Neural crest cell (in vitro differentiated cells): ENCODE results near the gene ICAM1. TPM values are rescaled to one million over a fixed set of nuclear protein-coding genes. Genes with fewer than 3 reads are reported as not detected.

ENCODE experiments used
- DNase-seq: peaks from one replicate; pipeline ENCODE4 v3.0.0; 2021; ENCODE audit warnings: low read depth, mixed read lengths, low spot score
- H3K27ac Mint-ChIP-seq: one replicate; pipeline ENCODE4 v1.8.0; 2021; ENCODE audit warnings: mild to moderate bottlenecking, mixed read lengths; ENCODE audit not compliant: unreplicated experiment
- H3K27me3 Mint-ChIP-seq: 2 replicates; pipeline ENCODE4 v1.8.0; 2021; ENCODE audit warnings: low read depth, mild to moderate bottlenecking, mixed read lengths
- H3K36me3 Mint-ChIP-seq: 2 replicates; pipeline ENCODE4 v1.8.0; 2021; ENCODE audit warnings: low read depth, mild to moderate bottlenecking, mixed read lengths
- H3K4me1 Mint-ChIP-seq: 2 replicates; pipeline ENCODE4 v1.8.0; 2021; ENCODE audit warnings: mixed read lengths
- H3K4me3 Mint-ChIP-seq: one replicate; pipeline ENCODE4 v1.8.0; 2021; ENCODE audit warnings: mild to moderate bottlenecking, mixed read lengths
- H3K9me3 Mint-ChIP-seq: 2 replicates; pipeline ENCODE4 v1.8.0; 2021; ENCODE audit warnings: mixed read lengths
- long read RNA-seq: library from polyadenylated mRNA; unstranded; transcript quantifications from one replicate; pipeline ENCODE4 v2.0.0, GENCODE V29; 2020
- total RNA-seq: library from RNA; stranded (reverse); gene quantifications from 2 replicates; pipeline ENCODE4 v1.2.1, GENCODE V29; 2021
- TF ChIP-seq, protein P1 (sequence below): fragments of 200-600 bp; sonication (generic); conservative IDR thresholded peaks from 2 replicates; pipeline ENCODE4 v1.5.0; 2021; ENCODE audit warnings: antibody characterized with exemption, mild to moderate bottlenecking

Gene ICAM1, protein sequence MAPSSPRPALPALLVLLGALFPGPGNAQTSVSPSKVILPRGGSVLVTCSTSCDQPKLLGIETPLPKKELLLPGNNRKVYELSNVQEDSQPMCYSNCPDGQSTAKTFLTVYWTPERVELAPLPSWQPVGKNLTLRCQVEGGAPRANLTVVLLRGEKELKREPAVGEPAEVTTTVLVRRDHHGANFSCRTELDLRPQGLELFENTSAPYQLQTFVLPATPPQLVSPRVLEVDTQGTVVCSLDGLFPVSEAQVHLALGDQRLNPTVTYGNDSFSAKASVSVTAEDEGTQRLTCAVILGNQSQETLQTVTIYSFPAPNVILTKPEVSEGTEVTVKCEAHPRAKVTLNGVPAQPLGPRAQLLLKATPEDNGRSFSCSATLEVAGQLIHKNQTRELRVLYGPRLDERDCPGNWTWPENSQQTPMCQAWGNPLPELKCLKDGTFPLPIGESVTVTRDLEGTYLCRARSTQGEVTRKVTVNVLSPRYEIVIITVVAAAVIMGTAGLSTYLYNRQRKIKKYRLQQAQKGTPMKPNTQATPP
- 0.14 and 0.23 TPM in 2 replicates for total RNA-seq
- long read RNA-seq, partial matches to known transcripts = 1 of 1 reads
- long read RNA-seq, other reads (novel, unspliced or antisense) = 0 of 1 reads

DNA sequence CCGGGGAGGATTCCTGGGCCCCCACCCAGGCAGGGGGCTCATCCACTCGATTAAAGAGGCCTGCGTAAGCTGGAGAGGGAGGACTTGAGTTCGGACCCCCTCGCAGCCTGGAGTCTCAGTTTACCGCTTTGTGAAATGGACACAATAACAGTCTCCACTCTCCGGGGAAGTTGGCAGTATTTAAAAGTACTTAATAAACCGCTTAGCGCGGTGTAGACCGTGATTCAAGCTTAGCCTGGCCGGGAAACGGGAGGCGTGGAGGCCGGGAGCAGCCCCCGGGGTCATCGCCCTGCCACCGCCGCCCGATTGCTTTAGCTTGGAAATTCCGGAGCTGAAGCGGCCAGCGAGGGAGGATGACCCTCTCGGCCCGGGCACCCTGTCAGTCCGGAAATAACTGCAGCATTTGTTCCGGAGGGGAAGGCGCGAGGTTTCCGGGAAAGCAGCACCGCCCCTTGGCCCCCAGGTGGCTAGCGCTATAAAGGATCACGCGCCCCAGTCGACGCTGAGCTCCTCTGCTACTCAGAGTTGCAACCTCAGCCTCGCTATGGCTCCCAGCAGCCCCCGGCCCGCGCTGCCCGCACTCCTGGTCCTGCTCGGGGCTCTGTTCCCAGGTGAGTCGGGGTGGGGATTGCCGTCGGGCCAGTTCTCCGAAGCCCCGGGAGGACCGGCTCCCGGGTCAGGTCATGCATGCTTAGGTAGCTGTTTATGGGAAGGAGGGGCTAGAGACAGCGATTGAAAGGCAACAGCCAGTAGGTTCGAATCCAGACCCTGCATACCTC is at the start of gene ICAM1:
TSS of gene ICAM1 (plus strand) at position 505 of the 779 bp plus-strand sequence. CDS start at position 545, 40 bp downstream.
- H3K27me3 Mint-ChIP-seq = peaks cover 63% of the 10 kb centered on the region
- H3K4me1 Mint-ChIP-seq = no peaks in the 10 kb centered on the region
- no peak for DNase-seq
- no peaks in the 10 kb centered on the region for H3K36me3 Mint-ChIP-seq
- H3K27ac Mint-ChIP-seq = no peak within 1 kb of the TSS
- H3K4me3 Mint-ChIP-seq = no peak within 1 kb of the TSS
- H3K9me3 Mint-ChIP-seq = no peaks in the 10 kb centered on the region
- TF ChIP-seq, protein P1, sequence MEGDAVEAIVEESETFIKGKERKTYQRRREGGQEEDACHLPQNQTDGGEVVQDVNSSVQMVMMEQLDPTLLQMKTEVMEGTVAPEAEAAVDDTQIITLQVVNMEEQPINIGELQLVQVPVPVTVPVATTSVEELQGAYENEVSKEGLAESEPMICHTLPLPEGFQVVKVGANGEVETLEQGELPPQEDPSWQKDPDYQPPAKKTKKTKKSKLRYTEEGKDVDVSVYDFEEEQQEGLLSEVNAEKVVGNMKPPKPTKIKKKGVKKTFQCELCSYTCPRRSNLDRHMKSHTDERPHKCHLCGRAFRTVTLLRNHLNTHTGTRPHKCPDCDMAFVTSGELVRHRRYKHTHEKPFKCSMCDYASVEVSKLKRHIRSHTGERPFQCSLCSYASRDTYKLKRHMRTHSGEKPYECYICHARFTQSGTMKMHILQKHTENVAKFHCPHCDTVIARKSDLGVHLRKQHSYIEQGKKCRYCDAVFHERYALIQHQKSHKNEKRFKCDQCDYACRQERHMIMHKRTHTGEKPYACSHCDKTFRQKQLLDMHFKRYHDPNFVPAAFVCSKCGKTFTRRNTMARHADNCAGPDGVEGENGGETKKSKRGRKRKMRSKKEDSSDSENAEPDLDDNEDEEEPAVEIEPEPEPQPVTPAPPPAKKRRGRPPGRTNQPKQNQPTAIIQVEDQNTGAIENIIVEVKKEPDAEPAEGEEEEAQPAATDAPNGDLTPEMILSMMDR = peak; percentile 23

DNA sequence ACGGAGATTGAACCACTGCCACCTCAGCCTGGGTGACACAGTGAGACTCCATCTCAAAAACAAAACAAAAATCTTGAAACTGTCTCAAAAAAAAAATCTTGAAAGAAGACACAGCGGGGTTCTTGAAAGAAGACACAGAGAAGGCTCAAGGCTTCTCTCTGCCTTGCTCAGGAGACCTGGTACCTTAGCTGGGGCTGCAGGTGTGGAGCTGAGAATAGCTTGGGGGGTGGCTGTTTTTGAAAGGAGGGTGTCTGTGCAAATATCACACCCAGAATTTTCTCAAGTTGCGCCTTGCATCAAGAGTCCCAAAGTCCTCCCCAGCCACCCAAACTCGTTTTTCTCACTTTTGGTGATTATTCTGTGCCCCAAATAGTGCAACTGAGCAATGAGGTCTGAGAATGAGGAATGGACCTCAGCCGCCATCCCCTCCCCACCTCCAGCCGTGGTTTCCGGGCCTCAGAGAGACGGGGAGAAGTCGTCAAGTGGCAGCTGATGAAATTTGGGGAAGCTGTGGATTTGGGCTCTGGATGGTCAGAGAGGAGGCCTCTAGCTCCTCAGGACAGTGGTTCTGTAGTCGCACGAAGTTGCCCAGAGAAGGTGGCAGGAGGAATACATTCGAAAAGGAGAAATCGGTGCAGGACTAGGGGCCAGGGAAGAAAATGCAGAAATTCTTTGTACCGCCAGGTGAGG is 48.6 kb upstream of the ICAM1 start:
- DNase-seq = no peak
- peaks cover 11% of the 10 kb centered on the region for H3K4me1 Mint-ChIP-seq
- H3K27ac Mint-ChIP-seq = no peak overlapping the region
- H3K27me3 Mint-ChIP-seq = peaks cover under 1% of the 10 kb centered on the region
- peak overlapping the region; percentile 46 for H3K4me3 Mint-ChIP-seq
- H3K36me3 Mint-ChIP-seq = peaks cover 5% of the 10 kb centered on the region
- H3K9me3 Mint-ChIP-seq = no peaks in the 10 kb centered on the region
- TF ChIP-seq, protein P1 = no peak

DNA sequence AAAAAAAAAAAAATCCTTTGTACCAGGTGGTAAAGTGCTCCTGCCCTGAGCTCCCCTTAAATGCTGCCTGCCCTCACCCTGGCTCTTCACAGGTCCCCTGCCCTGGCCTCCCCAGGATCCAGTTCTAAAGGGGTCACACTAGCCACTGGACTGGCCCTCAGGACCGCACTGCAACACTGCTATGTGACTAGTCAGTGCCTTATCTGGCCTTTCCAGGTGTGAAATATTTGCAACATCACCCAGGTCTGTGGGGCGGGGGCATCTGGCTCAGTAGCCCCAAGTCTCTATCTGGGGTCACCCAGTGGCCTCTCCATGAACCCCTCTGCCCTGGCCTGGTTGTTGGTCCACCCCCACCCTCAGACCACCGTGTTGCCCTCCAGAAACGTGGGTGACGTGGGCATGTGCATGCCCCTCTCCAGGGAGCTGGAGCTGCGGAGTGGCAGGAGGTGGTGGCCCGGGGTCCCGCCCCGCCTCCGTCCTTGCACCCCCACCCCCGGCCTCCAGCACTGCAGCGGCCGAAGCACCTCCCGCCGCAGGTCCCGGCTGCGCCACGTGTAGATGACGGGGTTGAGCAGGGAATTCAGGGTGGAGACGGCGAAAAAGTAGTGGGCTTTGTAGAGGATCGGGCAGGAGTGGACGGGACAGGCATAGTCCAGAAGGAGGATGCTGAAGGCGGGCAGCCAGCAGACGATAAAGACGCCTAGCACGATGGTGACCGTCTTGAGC is 47.3 kb upstream of the ICAM1 start:
- no peak for DNase-seq
- Mint-ChIP-seq H3K27me3 (peaks cover 2% of the 10 kb centered on the region), H3K4me3 (no peak overlapping the region), H3K27ac (no peak overlapping the region), H3K9me3 (no peaks in the 10 kb centered on the region), H3K36me3 (peaks cover 5% of the 10 kb centered on the region), H3K4me1 (peaks cover 14% of the 10 kb centered on the region)
- TF ChIP-seq, protein P1 = no peak

DNA sequence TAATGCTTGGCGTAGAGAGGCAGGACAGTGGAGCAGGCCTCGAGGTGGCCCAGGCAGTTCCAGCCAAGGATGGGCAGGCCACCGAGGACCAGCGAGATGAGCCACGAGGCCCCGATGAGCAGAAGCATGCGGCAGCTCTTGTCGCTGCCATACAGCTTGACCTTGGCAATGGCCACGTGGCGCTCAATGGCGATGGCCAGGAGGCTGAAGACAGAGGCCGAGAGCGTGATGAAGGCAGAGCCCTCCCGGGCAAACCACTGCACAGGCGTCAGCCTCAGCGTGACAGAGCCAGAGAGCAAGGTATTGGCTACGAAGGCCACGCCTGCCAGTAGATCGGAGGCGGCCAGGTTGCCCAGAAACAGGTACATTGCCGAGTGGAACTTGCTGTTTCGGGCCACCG is 46.6 kb upstream of the ICAM1 start:
- Mint-ChIP-seq H3K27ac (no peak overlapping the region), H3K4me1 (peaks cover 14% of the 10 kb centered on the region), H3K9me3 (no peaks in the 10 kb centered on the region), H3K27me3 (peaks cover 2% of the 10 kb centered on the region), H3K36me3 (peaks cover 5% of the 10 kb centered on the region), H3K4me3 (no peak overlapping the region)
- no peak for DNase-seq
- TF ChIP-seq, protein P1 = no peak

DNA sequence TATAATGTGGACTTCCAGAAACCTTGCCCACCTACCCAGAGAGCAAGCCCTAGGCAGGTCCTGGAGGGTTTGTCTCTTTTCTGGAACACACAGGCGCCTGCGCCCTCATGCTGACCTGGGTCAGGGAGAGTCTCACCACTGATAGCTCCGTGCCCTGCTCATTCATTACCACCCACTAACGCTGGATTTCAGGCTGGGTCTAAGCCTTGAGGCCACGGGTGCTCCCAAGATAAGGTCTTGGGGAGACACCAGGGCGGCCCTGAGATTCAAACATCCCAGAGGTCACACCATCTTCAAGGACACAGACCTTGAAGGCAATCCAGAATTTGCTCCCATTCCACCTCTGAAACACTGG is 44.9 kb upstream of the ICAM1 start:
- TF ChIP-seq, protein P1 = no peak
- peak overlapping the region; percentile 93 for H3K27ac Mint-ChIP-seq
- no peak for DNase-seq
- H3K27me3 Mint-ChIP-seq = peaks cover 2% of the 10 kb centered on the region
- peaks cover 5% of the 10 kb centered on the region for H3K36me3 Mint-ChIP-seq
- H3K4me3 Mint-ChIP-seq = peak overlapping the region; percentile 68
- H3K4me1 Mint-ChIP-seq = peaks cover 20% of the 10 kb centered on the region
- H3K9me3 Mint-ChIP-seq = no peaks in the 10 kb centered on the region
